NCI-H128 (cell line): Measurements from ENCODE around the gene ELOVL2.

Experiments used
- DNase-seq: peaks from one replicate; lab custom pipeline; 2025; ENCODE audit not compliant: unreplicated experiment; lab: John Stamatoyannopoulos, UW

The ELOVL2 gene

DNA sequence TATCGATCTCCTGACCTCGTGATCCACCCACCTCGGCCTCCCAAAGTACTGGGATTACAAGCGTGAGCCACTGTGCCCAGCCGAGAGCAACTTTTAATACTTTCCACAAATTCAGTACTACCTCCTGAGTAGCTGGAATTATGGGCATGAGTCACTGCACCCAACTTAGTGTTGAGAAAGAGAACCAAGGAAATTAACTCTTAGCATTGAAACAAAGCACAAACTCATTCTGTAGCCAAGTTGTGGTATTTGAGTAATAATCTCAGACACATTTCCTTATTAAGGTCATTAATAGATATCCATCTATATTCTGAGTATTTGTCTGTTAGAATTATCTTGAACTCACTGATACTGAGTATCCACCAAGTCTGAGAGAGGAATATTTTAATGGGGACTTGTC, 14.3 kb upstream of the ELOVL2 start:
- no peak for DNase-seq

DNA sequence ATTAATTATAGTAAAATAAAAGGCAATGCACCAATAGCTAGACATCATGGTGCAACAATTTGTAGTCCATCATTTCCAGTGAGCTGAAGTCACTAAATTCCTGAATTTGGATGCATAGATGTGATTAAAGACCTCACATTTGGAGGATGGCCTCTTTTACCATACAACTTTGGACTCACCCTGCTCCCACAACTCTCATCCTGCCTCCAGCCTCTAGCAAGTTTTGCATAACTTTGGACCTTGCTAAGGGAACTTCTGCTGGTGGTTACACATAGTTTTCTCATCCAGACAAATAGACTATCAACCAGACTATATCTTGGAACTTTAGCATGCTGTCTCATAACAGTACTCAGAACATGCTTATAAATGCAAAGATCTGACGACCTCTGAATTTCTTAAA, 12.8 kb upstream of the ELOVL2 start:
- DNase-seq, result no peak

DNA sequence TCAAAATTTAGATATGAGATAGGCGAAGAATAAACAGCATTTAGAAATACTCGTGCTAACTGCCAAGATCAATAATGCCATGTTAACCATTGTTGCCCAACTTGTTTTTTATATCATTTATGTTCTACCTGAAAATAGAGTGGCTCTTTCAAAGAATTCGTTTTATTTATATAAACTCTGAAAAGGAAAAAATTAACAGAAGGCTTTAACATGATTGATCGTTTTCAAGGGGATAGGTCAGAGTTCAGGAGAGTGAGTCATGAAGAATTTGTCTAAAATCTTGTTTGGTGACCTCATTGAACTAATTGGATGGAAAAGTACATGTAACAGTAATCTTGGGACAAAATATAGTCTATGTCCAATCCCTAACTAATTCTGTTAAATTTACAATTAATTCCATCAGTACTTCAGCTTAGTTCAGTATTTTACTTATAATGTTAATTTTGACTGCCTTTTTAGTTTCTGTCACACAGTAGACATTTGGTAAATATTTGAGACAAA, 11.1 kb upstream of the ELOVL2 start:
- DNase-seq, result no peak

DNA sequence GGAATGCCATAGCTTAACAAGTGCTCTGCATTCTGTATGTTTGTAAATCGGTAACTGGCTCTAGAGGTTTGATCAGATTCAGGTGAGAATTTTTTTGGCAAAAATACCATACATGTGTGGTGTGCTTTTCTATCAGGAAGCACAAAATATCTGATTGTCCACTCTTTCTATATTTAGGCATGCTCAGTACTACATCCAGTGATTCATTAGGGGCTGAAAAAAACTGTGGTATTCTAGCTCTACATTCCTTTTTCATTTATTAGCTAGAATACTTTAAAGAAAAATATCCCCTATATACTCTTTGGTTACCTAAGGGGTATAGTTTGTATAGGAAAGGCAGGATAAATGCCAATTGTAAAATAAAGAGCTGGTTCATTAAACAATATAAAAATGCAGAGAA, 10.6 kb upstream of the ELOVL2 start:
- no peak for DNase-seq

DNA sequence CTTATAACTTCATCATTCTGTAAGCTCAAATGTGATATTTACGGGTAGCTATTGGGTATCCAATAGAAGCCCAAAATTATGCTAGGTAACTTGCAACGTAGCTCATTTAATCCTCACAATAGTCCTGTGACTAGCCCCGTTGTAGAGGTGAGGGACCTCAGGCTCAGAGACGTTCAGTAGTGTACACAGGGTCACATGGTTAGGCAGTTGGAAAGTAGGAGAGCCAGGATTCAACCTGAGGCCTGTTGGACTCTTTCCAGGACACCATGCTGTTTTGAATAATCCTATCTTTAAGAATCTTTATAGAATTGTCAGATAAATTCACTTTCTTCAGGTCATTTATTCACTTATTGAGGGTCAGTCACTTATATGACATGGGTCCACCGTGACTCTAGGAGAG, 9.2 kb upstream of the ELOVL2 start:
- no peak for DNase-seq

DNA sequence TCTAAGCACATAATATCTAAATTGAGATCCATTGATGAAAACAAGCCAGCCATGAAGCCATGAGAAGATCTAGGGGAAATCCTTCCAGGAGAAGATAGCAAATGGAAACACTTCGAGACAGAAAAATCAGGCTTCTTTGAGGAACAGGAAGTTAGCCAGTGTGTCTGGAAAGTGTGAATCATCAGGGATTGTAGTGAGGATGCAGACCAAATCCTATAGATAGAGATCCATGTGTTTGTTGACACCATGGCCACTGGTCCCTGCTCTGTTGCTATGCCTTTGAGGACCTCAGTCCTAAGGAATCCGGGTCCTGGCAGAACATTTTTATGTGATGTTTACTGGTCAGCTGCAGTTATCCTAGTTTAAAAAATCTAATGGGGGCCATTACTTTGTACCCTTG, 6.6 kb upstream of the ELOVL2 start:
- no peak for DNase-seq

DNA sequence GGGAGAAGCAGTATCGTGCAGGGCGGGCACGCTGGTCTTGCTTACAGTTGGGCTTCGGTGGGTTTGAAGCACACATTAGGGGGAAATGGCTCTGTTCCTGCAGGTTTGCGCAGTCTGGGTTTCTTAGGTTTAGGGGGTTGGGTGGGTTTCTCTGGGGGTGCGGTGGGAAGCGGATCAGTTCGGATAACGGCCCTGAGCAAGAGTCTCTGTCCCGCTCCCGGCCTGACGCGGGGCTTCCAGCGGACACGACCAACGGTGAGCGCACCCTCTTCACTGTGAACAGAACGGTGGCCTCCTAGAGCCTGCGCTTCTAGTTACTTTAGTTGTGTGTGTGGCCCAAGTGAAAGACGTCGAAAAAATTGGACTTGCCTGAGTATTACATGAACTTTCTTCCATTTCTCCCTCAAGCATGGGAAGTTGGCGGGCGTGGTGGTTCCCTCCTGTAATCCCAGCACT, 635 bp upstream of the ELOVL2 start:
- DNase-seq, result no peak

DNA sequence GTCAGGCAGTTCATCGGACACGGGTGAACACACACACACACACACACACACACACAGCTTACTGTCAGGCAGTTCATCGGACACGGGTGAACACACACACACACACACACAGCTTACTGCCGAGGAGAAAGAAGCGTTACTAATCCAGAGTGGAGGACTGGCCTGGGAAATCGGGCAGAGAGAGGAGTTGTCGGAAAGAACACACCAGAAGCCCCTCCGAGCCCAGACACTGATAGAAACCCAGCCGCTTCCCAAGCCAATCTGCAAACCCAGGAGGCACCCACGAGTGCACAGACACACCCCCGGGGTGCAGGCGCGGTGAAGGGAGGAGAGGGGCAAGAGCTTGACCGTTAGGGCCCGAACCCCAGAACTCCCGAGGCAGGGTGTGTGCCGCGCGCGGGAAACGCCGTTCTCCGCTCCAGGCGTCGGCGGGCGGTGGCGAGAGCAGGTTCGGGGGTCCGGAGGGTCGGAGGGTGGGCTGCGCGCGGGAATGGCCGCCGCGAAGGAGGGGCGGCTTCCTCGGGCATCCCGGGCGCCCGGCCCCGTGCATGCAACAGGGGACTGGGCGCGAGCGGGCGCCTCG, 636 bp downstream of the ELOVL2 start:
- no peak for DNase-seq

DNA sequence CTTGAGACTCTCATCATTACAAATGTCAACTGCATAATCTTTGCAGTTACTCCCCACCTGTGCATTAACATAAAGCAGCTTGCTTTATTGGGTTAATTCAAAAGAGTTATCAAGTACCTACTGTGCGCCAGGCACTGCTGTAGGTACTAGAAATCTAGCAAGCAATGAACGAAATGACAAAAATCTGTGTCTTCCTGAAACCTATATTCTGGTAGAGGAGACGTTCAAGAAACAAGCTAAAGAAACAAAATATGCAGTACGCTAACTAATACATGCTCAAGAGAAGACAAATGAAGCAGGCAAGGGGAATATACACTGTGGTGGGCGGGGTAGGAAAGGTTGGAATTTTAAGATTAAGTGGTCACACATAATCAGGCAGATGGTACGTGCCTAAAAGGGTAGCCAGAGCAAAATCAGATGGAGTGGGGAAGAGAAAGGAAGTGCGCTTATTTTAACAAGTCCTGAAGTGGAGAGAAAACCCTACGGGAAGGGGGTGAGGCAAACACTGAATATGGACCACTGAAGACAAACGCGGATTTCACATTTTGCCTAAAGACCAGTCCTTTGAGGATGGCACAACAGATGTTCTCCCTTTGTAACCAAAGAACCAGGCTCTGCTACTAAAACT, 1.2 kb downstream of the ELOVL2 start:
- DNase-seq, result no peak

DNA sequence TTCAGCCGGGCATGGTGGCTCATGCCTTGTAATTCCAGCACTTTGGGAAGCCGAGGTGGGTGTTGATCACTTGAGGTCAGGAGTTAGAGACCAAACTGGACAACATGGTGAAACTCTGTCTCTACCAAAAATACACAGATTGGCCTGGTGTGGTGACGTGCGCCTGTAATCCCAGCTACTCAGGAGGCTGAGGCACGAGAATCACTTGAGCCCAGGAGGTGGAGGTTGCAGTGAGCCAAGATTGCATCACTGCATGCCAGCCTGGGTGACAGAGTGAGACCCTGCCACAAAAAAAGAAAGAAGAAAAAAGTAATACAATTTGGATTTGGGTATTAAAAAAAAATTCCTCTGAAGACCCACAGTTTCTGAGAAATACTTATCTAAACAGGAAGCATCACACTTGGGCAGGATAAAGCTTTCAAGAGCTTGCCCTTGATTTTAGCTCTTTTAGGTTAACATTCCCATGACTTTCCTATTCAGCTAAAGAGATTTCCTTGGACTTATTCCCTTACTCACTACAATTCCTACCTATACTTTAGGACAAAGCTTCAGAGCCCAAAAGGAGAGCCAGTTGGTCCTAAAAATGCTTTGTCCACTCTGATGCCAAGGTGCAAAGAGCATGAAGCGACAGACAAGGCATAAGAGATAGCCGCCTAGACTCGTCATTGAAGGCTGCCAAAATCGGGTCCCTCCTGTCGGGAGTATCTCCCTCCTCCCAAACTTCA, 1.9 kb downstream of the ELOVL2 start:
- DNase-seq, result no peak

DNA sequence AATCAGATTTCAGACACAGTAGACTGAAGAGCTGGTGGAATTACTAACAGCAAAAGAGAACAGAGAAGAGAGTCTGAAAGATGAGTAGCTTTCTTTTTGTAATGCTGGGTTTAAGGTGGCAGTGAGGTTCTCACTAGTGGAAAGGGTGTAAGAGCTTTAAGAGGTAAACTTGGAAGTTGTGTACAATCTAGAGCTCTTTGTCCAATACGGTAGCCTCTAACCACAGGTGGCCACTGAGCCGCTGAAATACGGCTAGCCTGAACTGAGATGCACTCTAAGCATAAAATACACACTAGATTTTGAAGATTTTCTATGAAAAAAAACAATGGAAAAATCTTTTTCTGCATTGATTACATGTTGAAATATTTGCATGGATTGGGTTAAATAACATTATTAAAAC, 4.0 kb downstream of the ELOVL2 start:
- DNase-seq, result no peak

DNA sequence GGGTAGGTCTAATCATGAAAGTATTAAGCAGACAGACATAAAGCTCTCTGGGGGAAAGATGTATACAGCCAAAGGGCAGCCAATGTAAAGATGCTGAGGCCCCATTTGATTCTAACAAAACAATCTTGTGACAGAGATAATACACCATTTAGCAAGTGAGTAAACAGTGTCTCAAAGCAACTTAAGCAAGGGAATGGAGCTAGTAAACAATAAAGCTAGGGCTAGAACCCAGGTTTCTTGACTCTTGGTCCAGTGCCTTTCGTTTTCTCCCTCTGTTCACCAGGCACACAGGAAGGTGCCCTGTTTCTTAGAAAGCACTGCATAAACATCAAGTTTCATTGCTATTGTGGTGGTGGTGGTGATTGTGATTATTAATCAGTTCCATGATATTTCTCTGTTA, 5.1 kb downstream of the ELOVL2 start:
- DNase-seq, result no peak

DNA sequence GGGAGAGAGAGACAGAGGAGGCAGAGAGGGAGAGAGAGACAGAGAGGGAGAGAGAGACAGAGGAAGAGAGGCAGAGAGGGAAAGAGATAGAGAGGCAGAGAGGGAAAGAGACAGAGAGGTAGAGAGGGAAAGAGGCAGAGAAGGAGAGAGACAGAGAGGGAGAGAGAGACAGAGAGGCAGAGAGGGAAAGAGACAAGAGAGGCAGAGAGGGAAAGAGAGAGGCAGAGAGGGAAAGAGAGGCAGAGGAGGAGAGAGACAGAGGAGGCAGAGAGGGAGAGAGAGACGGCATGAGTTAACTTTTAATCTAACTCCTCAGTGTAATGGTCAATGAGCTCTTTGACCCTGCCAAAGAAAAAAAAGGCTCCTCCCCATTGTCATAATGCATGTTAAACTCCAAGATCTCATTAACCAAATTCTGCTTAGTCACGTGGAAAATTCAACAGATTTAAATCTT, 7.1 kb downstream of the ELOVL2 start:
- DNase-seq, result no peak

DNA sequence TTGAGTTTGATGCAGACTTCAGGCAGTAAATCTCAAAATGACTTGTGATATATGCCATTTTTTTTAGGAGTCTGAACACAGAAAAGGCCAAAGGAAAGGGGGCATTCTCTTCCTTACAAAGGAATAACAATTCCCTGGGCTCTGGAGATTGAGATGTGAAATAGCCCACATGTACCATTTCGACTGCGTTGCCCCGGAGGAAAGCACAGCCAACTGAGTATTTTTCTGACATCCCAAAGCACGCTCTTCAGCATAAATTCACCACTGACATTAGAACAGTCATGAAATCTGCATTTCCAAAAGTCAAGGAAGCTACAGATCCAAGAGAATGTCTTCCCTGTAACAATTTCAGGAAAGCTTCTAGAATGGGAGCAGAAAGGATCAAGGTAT, 7.8 kb downstream of the ELOVL2 start:
- DNase-seq, result no peak

DNA sequence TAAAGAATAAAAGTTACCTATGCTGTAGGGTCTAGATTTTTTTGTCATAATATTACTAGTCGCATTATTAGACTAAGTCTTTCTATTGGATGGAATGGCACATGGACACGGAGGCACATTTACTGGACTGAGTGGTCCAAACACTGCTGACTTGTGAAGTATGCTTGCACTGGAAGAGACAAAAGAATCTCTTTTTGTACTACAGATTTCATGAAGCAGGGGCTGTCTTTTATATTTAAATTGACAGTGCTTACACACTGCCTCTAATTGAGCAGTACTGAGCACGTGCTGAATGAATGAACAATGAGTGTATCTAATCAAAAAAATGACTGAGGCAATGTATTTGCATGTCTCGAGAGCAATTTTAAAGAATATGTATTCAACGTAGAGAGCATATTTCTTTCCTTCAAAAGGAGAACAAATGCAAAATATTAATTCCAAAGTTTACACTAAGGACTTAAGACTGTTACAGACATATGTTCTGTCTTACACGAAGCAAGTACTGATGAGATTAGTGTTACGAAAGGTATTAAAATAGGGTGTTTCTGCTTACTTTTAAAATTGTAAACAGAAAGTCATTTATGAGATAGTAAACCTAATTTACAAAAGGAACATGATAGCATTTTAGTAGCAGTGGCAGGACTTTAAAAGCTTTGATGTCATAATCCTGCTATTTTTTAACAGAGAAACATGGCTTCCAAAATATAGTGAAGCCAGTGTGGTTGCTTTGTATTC, 8.3 kb downstream of the ELOVL2 start:
- no peak for DNase-seq

DNA sequence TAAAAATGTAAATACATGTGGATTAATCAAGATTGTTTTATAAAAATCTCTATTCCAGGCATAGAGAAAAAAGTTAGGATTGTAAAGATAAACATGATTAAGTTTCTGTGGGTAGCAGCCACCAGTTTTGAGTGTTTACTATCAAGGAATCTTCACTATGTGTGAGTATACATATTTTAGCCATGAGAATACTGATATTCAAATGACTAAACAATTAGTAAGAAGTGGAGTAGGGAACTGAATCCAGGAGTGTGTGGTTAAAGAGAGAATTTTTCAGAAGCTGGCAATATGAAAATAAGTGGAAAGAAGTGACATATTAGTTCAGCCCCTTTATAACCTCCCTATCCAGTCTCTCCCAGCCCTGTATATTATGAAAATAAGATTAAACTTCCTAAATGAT, 10.3 kb downstream of the ELOVL2 start:
- DNase-seq, result no peak

DNA sequence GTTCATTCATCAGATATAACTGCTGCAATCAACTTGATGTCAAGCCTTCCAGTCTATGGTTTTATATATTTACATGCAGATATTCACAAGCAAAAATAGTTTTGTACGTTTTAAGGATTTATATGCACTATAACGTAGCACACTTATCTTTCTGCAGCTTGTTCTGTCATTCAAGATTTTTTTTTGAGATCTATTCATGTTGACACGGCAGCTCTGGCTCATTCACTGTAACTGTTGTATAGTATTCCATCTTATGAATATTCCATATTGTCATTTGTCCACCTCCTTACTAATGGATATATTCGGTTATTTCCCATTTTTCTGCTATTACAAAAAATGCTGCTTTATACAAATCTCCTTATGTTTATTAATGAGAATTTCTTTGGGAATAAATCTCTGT, 13.2 kb downstream of the ELOVL2 start:
- no peak for DNase-seq

DNA sequence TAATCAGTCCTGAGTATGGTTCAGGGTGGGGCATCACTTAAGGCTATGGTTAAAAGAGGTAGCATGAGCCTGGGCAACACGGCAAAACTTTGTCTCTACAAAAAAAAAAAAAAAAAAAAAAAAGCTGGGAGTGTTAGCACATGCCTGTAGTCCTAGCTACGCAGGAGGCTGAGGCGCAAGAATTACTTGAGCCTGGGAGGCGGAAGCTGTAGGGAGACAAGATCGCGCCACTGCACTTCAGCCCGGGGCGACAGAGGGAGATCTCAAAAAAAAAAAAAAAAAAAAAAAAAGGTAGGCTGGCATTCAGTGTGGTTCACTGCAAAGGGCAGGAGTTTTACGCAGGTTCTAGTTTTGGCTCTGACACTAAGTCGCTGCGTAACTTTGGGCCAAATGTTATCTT, 15.1 kb downstream of the ELOVL2 start:
- DNase-seq, result no peak

DNA sequence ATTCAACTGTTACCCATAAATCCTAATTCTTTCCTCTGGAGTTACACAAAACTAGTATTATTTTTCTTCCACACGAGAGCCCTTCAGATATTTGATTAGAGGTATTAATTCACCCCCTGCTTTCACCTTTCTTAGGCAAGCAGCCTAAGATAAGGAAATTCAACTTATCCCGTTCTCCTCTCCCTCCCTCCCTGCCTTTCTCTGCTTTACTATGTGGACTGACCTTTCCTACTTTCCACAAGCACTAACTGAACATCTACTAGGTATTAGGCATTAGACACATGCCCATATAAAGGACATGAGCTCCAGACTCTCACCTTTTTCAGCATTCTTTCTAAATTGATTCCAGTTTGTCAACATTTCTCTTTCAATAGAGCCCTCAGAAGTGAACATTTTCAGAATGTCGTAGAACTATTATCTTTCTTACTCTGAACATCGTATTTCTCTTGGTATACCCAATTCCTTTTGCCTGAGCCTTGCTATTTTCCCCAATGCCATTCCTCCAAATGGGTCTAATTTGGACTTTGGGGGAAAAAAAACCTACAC, 16.5 kb downstream of the ELOVL2 start:
- no peak for DNase-seq

DNA sequence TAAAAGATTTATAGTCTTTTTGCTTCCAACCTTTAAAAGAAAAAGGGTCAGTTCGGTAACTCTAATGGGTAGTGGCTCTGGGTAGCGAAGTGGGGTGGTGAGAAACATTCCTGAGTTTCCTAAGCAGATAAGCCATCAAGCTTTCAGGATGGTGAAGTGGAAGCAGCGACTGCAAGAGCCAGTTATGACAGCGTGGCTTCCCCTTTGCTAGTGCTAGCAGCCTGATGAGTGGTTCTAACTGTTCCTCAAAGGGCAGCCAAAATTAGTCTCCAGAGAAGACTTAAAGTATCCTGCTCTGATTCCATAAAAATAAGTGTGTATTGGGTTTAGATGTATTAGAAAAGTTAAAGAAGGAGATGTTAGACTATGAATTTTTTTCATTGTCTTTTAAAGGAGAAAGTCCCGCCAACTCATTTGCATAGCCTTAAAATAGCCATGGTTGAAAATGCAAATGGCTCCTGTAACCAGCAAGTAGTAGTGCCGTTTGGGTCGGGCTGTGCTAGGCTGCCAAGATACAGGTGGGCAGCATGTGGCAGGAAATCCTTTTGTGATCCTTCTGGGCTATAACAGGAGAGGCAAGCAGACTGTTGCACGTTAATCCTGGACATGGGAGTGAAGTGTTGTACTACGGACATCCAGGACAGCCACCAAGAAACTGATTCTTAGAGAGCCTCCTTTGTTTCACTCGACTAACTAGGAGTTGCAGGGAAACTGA, 18.0 kb downstream of the ELOVL2 start:
- DNase-seq, result no peak

DNA sequence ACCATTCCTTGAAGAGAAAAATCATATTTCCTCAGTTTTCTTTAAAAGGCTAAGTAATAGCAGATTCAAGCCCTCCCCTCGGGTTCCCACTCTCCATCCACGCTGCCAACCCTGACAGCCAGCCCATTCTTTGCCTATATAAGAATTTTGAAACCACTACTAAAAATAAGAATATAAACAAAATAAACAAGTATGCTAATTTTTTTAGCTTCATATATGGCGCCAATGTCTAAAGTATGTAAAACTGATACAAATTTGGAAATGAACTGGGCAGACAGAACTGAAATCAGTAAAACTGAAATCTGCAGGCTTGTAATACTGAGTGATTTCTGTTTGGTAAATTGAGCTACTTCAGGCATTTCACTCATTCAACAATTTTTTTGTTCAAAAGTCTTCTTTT, 19.0 kb downstream of the ELOVL2 start:
- no peak for DNase-seq
